HEK293 (cell line): Measurements from ENCODE around the gene TRIAP1.
A peak's percentile ranks its signal among the peaks of the same experiment; 100 is the strongest.

Experiments used
- CTCF ChIA-PET: fragments of 350-600 bp; formaldehyde crosslinking; extraction: SDS; loops from one replicate; lab custom pipeline; 2021; ENCODE audit warnings: antibody characterized with exemption; lab: Yijun Ruan, JAX
- POLR2A ChIA-PET: fragments of 300-600 bp; formaldehyde crosslinking; extraction: SDS; loops from one replicate; lab custom pipeline; 2020; ENCODE audit warnings: antibody characterized with exemption, inconsistent platforms; lab: Yijun Ruan, JAX
- H3K27ac ChIP-seq: fragments of 200-500 bp; sonication (Bioruptor generic); 2 replicates; pipeline ENCODE4 v1.5.1; 2014; ENCODE audit warnings: low read depth, low read length, control low read depth, inconsistent platforms; ENCODE audit errors: extremely low read depth
- H3K36me3 ChIP-seq, 2 experiments: fragments of 200-500 bp in 1 of 2; sonication (Bioruptor generic) in 1 of 2; 1 replicate in 1 of 2; 2 replicates in 1 of 2; pipeline ENCODE4 v1.5.1; 2014 to 2017; ENCODE audit warnings: inconsistent platforms in 2 of 2, low read length in 2 of 2; ENCODE audit not compliant: control insufficient read depth in 2 of 2, insufficient read depth in 1 of 2
- H3K4me1 ChIP-seq: fragments of 200-500 bp; sonication (Bioruptor generic); 2 replicates; pipeline ENCODE4 v1.5.1; 2014; ENCODE audit warnings: mild to moderate bottlenecking, low read length, inconsistent platforms; ENCODE audit not compliant: control insufficient read depth, insufficient read depth
- H3K4me3 ChIP-seq: 2 replicates; pipeline ENCODE4 v1.5.1; 2011; ENCODE audit warnings: low read depth, mild to moderate bottlenecking, control low read depth, low read length, moderate library complexity
- H3K9me3 ChIP-seq: fragments of 200-500 bp; sonication (Bioruptor generic); 2 replicates; pipeline ENCODE4 v1.5.1; 2014; ENCODE audit warnings: low read depth, low read length, inconsistent platforms; ENCODE audit not compliant: control insufficient read depth, insufficient read depth
- KLF8 ChIP-seq: fragments of 450-650 bp; formaldehyde crosslinking; IDR thresholded peaks from 2 replicates; pipeline ENCODE4 v1.5.1; 2016; ENCODE audit warnings: missing biosample characterization, missing genetic modification characterization
- SALL2 ChIP-seq: fragments of 450-650 bp; formaldehyde crosslinking; IDR thresholded peaks from 2 replicates; pipeline ENCODE4 v1.5.0; 2017; ENCODE audit warnings: missing biosample characterization, mild to moderate bottlenecking, missing genetic modification characterization, borderline replicate concordance
- TRIM28 ChIP-seq: IDR thresholded peaks from 2 replicates; pipeline ENCODE4 v1.6.1; 2011; ENCODE audit warnings: low read length, control low read depth, borderline replicate concordance
- ZBTB10 ChIP-seq: fragments of 450-650 bp; formaldehyde crosslinking; IDR thresholded peaks from 2 replicates; pipeline ENCODE4 v1.5.1; 2016; ENCODE audit warnings: missing biosample characterization, missing genetic modification characterization
- ZBTB20 ChIP-seq: fragments of 450-650 bp; formaldehyde crosslinking; IDR thresholded peaks from 2 replicates; pipeline ENCODE4 v1.5.1; 2016; ENCODE audit warnings: missing biosample characterization, missing genetic modification characterization
- ZNF148 ChIP-seq: fragments of 450-650 bp; formaldehyde crosslinking; IDR thresholded peaks from 2 replicates; pipeline ENCODE4 v1.5.0; 2017; ENCODE audit warnings: missing biosample characterization, missing genetic modification characterization, borderline replicate concordance
- ZNF174 ChIP-seq: fragments of 450-650 bp; formaldehyde crosslinking; IDR thresholded peaks from 2 replicates; pipeline ENCODE4 v1.5.0; 2017; ENCODE audit warnings: missing biosample characterization, mild to moderate bottlenecking, missing genetic modification characterization
- ZNF175 ChIP-seq: fragments of 450-650 bp; formaldehyde crosslinking; IDR thresholded peaks from 2 replicates; pipeline ENCODE4 v1.5.1; 2016; ENCODE audit warnings: missing biosample characterization, missing genetic modification characterization
- ZNF19 ChIP-seq: fragments of 450-650 bp; formaldehyde crosslinking; IDR thresholded peaks from 2 replicates; pipeline ENCODE4; 2016; ENCODE audit warnings: missing biosample characterization, missing genetic modification characterization, low read depth
- ZNF221 ChIP-seq: fragments of 450-650 bp; formaldehyde crosslinking; IDR thresholded peaks from 2 replicates; pipeline ENCODE4 v1.5.1; 2017; ENCODE audit warnings: missing biosample characterization, missing genetic modification characterization, borderline replicate concordance
- ZNF223 ChIP-seq: fragments of 450-650 bp; formaldehyde crosslinking; IDR thresholded peaks from 2 replicates; pipeline ENCODE4 v1.5.1; 2016; ENCODE audit warnings: missing biosample characterization, missing genetic modification characterization
- ZNF248 ChIP-seq: fragments of 450-650 bp; formaldehyde crosslinking; IDR thresholded peaks from 2 replicates; pipeline ENCODE4 v1.5.1; 2017; ENCODE audit warnings: missing biosample characterization, missing genetic modification characterization
- ZNF354C ChIP-seq: fragments of 450-650 bp; formaldehyde crosslinking; IDR thresholded peaks from 2 replicates; pipeline ENCODE4 v1.5.1; 2016; ENCODE audit warnings: missing biosample characterization, missing genetic modification characterization, low read depth, borderline replicate concordance
- ZNF521 ChIP-seq: fragments of 450-650 bp; formaldehyde crosslinking; IDR thresholded peaks from 2 replicates; pipeline ENCODE4 v1.5.1; 2017; ENCODE audit warnings: missing biosample characterization, mild to moderate bottlenecking, missing genetic modification characterization
- ZNF747 ChIP-seq: fragments of 450-650 bp; formaldehyde crosslinking; IDR thresholded peaks from 2 replicates; pipeline ENCODE4 v1.5.1; 2016; ENCODE audit warnings: missing biosample characterization, missing genetic modification characterization
- TF ChIP-seq, protein P1 (sequence below): fragments of 450-650 bp; formaldehyde crosslinking; IDR thresholded peaks from 2 replicates; pipeline ENCODE4 v1.5.1; 2017; ENCODE audit warnings: missing biosample characterization, missing genetic modification characterization
- TF ChIP-seq, protein P2 (sequence below): fragments of 450-650 bp; formaldehyde crosslinking; conservative IDR thresholded peaks from 2 replicates; pipeline ENCODE4 v1.5.1; 2016; ENCODE audit warnings: low read depth, missing biosample characterization, missing genetic modification characterization

Gene TRIAP1

GRCh38 chr12:120466560-120467315 lies 20.6 kb upstream of the TRIAP1 start (continued):
- no peak for TF ChIP-seq ZBTB10
- TF ChIP-seq ZNF148 (tag by site-specific recombination): no peak
- no peak for TF ChIP-seq ZNF747 (tag by site-specific recombination)

- ChIA-PET POLR2A (interaction anchor here (0.5 to 2.3 kb wide), 4 partner anchors 10 to 99 kb away, joined by 3 to 22 read pairs (median 6); partner anchors contain the start of genes DYNLL1, GATC and TRIAP1), CTCF (interaction anchor here (0.6 to 3.1 kb wide), 13 partner anchors 9 to 210 kb away, joined by 3 to 30 read pairs (median 6); no protein-coding TSS in a partner anchor)
- H3K36me3 ChIP-seq: peaks cover 65 to 69% of the 10 kb centered on the region in 2 experiments
- H3K4me1 ChIP-seq: peaks cover 8% of the 10 kb centered on the region; the same call in 1 of the 2 replicates
- no peak overlapping the region for H3K27ac ChIP-seq
- no peak overlapping the region for H3K4me3 ChIP-seq
- TF ChIP-seq ZNF521 (tag by site-specific recombination) (no peak), SALL2 (tag by site-specific recombination) (no peak)
- TF ChIP-seq, protein P1, sequence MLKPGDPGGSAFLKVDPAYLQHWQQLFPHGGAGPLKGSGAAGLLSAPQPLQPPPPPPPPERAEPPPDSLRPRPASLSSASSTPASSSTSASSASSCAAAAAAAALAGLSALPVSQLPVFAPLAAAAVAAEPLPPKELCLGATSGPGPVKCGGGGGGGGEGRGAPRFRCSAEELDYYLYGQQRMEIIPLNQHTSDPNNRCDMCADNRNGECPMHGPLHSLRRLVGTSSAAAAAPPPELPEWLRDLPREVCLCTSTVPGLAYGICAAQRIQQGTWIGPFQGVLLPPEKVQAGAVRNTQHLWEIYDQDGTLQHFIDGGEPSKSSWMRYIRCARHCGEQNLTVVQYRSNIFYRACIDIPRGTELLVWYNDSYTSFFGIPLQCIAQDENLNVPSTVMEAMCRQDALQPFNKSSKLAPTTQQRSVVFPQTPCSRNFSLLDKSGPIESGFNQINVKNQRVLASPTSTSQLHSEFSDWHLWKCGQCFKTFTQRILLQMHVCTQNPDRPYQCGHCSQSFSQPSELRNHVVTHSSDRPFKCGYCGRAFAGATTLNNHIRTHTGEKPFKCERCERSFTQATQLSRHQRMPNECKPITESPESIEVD (tag by site-specific recombination): peak; percentile 75
- no peaks in the 10 kb centered on the region for H3K9me3 ChIP-seq
Observed at GRCh38 chr12:120465756-120466155, 19.6 kb upstream of the TRIAP1 start.

- POLR2A ChIA-PET: interaction anchor here (0.7 to 1.7 kb wide), 6 partner anchors 10 to 34 kb away, joined by 3 to 4 read pairs (median 3); partner anchors contain the start of genes COX6A1 and DYNLL1
- TF ChIP-seq ZNF19 (tag by site-specific recombination) (no peak), ZBTB20 (tag by site-specific recombination) (no peak), ZNF354C (tag by site-specific recombination) (no peak), KLF8 (tag by site-specific recombination) (no peak), ZNF248 (no peak), ZNF221 (tag by site-specific recombination) (no peak), ZNF175 (tag by site-specific recombination) (no peak), ZNF223 (tag by site-specific recombination) (no peak), TRIM28 (no peak), ZNF174 (tag by site-specific recombination) (no peak)
- TF ChIP-seq, protein P2, sequence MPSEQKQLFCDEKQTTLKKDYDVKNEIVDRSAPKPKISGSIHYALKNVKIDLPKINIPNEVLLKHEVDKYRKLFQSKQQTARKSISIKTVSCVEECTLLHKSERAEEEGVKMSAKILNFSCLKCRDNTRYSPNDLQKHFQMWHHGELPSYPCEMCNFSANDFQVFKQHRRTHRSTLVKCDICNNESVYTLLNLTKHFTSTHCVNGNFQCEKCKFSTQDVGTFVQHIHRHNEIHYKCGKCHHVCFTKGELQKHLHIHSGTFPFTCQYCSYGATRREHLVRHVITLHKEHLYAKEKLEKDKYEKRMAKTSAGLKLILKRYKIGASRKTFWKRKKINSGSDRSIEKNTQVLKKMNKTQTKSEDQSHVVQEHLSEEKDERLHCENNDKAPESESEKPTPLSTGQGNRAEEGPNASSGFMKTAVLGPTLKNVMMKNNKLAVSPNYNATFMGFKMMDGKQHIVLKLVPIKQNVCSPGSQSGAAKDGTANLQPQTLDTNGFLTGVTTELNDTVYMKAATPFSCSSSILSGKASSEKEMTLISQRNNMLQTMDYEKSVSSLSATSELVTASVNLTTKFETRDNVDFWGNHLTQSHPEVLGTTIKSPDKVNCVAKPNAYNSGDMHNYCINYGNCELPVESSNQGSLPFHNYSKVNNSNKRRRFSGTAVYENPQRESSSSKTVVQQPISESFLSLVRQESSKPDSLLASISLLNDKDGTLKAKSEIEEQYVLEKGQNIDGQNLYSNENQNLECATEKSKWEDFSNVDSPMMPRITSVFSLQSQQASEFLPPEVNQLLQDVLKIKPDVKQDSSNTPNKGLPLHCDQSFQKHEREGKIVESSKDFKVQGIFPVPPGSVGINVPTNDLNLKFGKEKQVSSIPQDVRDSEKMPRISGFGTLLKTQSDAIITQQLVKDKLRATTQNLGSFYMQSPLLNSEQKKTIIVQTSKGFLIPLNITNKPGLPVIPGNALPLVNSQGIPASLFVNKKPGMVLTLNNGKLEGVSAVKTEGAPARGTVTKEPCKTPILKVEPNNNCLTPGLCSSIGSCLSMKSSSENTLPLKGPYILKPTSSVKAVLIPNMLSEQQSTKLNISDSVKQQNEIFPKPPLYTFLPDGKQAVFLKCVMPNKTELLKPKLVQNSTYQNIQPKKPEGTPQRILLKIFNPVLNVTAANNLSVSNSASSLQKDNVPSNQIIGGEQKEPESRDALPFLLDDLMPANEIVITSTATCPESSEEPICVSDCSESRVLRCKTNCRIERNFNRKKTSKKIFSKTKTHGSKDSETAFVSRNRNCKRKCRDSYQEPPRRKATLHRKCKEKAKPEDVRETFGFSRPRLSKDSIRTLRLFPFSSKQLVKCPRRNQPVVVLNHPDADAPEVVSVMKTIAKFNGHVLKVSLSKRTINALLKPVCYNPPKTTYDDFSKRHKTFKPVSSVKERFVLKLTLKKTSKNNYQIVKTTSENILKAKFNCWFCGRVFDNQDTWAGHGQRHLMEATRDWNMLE (tag by site-specific recombination): no peak
Observed at GRCh38 chr12:120463712-120464111, 17.5 kb upstream of the TRIAP1 start.

More at GRCh38 chr12:120463712-120464111, 17.5 kb upstream of the TRIAP1 start:
- no peak overlapping the region for H3K27ac ChIP-seq
- H3K36me3 ChIP-seq: peaks cover 85 to 90% of the 10 kb centered on the region in 2 experiments
- H3K4me3 ChIP-seq: no peak overlapping the region
- H3K9me3 ChIP-seq: no peaks in the 10 kb centered on the region
- peaks cover 8% of the 10 kb centered on the region; the same call in 1 of the 2 replicates for H3K4me1 ChIP-seq
- CTCF ChIA-PET: interaction anchor here (0.7 to 2.1 kb wide), 6 partner anchors 8 to 236 kb away, joined by 3 to 8 read pairs (median 6); no protein-coding TSS in a partner anchor
